ENCODE data around the gene POLR2E. TPM values are rescaled to one million over a fixed set of nuclear protein-coding genes. Genes with fewer than 3 reads are reported as not detected.

Gene POLR2E
- total RNA-seq, 1 donor from 2014 or later: 140 TPM

GRCh38 chr19:1107661-1108261 is 12.6 kb upstream of the POLR2E start:
- TF ChIP-seq, protein P1, sequence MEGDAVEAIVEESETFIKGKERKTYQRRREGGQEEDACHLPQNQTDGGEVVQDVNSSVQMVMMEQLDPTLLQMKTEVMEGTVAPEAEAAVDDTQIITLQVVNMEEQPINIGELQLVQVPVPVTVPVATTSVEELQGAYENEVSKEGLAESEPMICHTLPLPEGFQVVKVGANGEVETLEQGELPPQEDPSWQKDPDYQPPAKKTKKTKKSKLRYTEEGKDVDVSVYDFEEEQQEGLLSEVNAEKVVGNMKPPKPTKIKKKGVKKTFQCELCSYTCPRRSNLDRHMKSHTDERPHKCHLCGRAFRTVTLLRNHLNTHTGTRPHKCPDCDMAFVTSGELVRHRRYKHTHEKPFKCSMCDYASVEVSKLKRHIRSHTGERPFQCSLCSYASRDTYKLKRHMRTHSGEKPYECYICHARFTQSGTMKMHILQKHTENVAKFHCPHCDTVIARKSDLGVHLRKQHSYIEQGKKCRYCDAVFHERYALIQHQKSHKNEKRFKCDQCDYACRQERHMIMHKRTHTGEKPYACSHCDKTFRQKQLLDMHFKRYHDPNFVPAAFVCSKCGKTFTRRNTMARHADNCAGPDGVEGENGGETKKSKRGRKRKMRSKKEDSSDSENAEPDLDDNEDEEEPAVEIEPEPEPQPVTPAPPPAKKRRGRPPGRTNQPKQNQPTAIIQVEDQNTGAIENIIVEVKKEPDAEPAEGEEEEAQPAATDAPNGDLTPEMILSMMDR (IDR thresholded peaks at IDR 0.05; ENCODE audit: borderline replicate concordance): no peak
- intact Hi-C loops (cut with micrococcal nuclease): no loop called here
- Histone ChIP-seq H3K27me3 (ENCODE audit: low read depth) (no peaks in the 10 kb centered on the region), H3K4me1 (peaks cover 58% of the 10 kb centered on the region), H3K9me3 (replicated peaks) (no peaks in the 10 kb centered on the region), H3K4me3 (no peak overlapping the region), H3K36me3 (peaks cover 62% of the 10 kb centered on the region), H3K27ac (replicated peaks) (no peak overlapping the region)
- DNase-seq: no peak

DNA sequence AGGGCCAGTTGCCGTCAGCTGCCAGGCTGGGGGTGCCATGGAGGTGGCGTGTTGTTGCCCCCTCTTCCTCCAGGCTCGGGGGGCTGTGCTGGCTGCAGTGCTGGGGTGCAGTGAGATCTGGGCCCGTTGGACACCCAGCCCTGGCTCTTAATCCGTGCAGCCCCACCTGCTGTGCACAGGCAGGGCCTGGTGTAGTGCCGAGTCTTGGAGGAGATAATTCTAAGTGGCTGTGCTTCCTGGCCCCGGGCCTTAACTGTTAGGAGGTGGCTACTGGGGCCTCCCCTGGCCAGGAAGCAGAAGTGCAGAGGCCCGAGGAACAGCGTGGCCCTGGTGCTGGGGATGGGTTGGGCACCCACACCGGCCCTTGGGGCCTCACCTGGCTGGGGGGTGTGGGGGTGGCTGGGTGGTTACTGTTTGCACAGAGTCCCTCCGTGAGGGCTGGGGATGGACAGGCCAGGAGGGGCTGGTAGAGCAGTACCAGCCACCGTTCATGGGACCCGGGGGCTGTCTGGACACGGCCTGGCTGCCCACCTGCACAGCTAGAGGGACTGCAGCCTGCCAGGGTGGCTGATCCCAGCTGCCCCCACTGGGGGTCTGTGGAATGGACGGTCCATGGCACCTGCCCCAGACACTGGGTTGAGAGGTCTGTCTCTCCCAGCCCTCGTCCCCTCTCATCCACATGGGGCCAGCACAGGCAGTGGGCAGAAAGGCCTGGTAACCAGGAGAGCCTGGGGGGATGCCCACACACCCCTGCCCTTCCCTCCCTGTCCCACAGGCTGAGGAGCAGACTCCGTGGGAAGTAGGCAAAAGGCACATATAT is 11.9 kb upstream of the POLR2E start:
- Histone ChIP-seq H3K27me3 (ENCODE audit: low read depth) (no peaks in the 10 kb centered on the region), H3K36me3 (peaks cover 55% of the 10 kb centered on the region), H3K9me3 (replicated peaks) (no peaks in the 10 kb centered on the region), H3K4me3 (no peak overlapping the region), H3K27ac (replicated peaks) (no peak overlapping the region), H3K4me1 (peaks cover 58% of the 10 kb centered on the region)
- TF ChIP-seq, protein P1 (IDR thresholded peaks at IDR 0.05; ENCODE audit: borderline replicate concordance): no peak
- intact Hi-C loops (cut with micrococcal nuclease): no loop called here
- DNase-seq: no peak

GRCh38 chr19:1105873-1106840 is 11.0 kb upstream of the POLR2E start:
- DNase-seq: no peak
- Histone ChIP-seq H3K27ac (replicated peaks) (peak overlapping the region; percentile 16), H3K27me3 (ENCODE audit: low read depth) (no peaks in the 10 kb centered on the region), H3K4me3 (peak overlapping the region; percentile 95), H3K36me3 (peaks cover 51% of the 10 kb centered on the region), H3K9me3 (replicated peaks) (no peaks in the 10 kb centered on the region), H3K4me1 (peaks cover 61% of the 10 kb centered on the region)
- TF ChIP-seq, protein P1 (IDR thresholded peaks at IDR 0.05; ENCODE audit: borderline replicate concordance): no peak
- intact Hi-C loops (cut with micrococcal nuclease): no loop called here

DNA sequence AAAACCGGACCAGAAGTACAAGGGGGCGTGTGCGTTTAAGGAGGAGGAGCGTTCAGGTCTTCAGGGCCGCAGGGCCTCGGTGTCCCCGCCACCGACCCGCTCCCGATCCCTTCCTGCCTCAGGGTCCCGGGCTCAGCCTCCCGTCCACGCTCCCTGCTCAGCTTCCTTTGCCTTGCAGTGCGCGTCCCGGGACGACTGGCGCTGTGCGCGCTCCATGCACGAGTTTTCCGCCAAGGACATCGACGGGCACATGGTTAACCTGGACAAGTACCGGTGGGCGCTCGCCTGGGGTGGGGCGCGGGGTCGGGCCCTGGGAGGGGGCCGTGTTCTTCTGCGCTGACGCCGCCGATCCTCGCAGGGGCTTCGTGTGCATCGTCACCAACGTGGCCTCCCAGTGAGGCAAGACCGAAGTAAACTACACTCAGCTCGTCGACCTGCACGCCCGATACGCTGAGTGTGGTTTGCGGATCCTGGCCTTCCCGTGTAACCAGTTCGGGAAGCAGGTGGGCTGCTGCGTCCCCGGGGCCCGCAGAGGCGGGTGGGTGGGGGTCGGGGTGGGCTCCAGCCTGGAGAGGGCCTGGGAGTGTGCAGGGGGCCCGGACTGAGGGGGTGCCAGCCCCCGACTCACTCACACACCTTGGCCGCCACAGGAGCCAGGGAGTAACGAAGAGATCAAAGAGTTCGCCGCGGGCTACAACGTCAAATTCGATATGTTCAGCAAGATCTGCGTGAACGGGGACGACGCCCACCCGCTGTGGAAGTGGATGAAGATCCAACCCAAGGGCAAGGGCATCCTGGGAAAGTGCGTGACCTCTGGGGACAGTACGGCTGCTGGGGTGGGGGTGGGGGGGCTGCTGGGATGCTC is 10.1 kb upstream of the POLR2E start:
- peaks cover 69% of the 10 kb centered on the region for H3K4me1 ChIP-seq
- intact Hi-C loops (cut with micrococcal nuclease): no loop called here

More for the DNA sequence above, 10.1 kb upstream of the POLR2E start:
- Histone ChIP-seq H3K4me3 (peak overlapping the region; percentile 95), H3K27ac (replicated peaks) (peak overlapping the region; percentile 99), H3K36me3 (peaks cover 44% of the 10 kb centered on the region), H3K9me3 (replicated peaks) (no peaks in the 10 kb centered on the region), H3K27me3 (ENCODE audit: low read depth) (no peaks in the 10 kb centered on the region)
- TF ChIP-seq, protein P1 (IDR thresholded peaks at IDR 0.05; ENCODE audit: borderline replicate concordance): no peak
- DNase-seq: no peak

Measured in left ventricle myocardium inferior (tissue), 1 donor.